ENCODE results near the gene SLC10A7.

Gene SLC10A7

GRCh38 chr4:146439999-146440398, 81.7 kb downstream of the SLC10A7 start:
- no peak for DNase-seq

DNA sequence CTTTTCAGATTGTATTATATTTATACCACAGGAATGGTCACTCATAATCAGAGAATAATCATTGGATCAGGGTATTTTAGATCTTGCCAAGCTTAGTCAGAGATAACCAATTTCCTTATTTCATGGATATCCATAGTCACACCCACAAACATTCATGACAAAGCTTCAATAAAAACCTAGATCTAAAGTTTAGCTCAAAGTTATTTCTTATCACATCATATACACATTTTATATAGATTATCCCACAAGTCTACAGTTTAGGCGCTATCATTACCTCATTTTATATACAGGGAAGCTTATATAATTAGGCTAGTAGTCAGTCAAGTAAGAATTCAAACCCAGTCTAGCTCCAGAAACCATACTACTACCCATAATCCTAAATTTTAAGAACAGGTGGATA, 82.3 kb downstream of the SLC10A7 start:
- no peak for DNase-seq

- DNase-seq, result no peak
Observed at GRCh38 chr4:146437778-146438177, 84.0 kb downstream of the SLC10A7 start.

GRCh38 chr4:146436423-146437162, 85.1 kb downstream of the SLC10A7 start:
- DNase-seq, result no peak

- no peak for DNase-seq
Observed at GRCh38 chr4:146435962-146436361, 85.8 kb downstream of the SLC10A7 start.

- DNase-seq, result no peak
Observed at GRCh38 chr4:146432065-146432464, 89.7 kb downstream of the SLC10A7 start.

- no peak for DNase-seq
Observed at GRCh38 chr4:146428298-146428697, 93.4 kb downstream of the SLC10A7 start.

GRCh38 chr4:146417822-146418221, 103.9 kb downstream of the SLC10A7 start:
- no peak for DNase-seq

DNA sequence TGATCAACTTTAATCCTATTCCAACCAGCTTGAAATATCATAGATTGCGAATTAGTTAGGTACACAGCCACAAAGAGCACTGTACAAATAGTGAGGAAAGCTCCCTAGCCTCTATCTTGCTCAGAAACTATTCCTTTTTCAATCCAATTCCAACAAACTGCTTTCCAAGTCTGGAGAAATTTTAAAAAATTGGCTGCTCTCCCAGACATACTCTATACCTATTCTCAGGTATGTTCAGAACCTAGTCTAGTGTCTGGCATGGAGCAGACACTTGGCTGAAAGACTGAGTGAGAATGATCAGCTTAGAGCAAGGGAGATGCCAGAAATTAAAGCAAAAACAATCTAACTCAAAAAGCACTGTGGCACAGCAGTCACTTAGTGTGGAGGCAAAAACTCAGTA, 105.9 kb downstream of the SLC10A7 start:
- no peak for DNase-seq

DNA sequence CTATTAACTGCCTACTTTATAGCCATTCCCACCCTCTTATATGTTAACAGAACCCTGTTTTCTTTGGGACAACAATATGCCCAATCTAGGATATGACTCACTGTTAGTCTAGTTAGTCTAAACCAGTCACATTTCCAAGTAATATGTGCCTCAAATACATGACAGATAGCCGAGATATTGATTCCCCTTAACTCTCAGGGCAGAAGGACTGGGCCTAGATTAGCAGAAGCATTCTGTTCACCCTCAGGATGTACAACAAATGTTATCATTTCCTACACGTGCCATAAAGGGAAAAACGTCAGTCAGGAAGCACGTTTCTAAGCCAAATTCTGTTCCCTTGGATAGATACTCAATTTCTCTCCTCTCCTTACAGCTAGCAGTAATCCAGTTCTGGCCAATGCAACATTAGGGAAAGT, 114.1 kb downstream of the SLC10A7 start:
- DNase-seq, result no peak

GRCh38 chr4:146407257-146407656, 114.5 kb downstream of the SLC10A7 start:
- DNase-seq, result no peak

- no peak for DNase-seq
Observed at GRCh38 chr4:146401274-146401673, 120.5 kb downstream of the SLC10A7 start.

- DNase-seq, result no peak
Observed at GRCh38 chr4:146398896-146399445, 122.8 kb downstream of the SLC10A7 start.

- DNase-seq, result no peak
Observed at GRCh38 chr4:146398404-146398803, 123.3 kb downstream of the SLC10A7 start.

GRCh38 chr4:146389561-146389960, 132.2 kb downstream of the SLC10A7 start:
- no peak for DNase-seq

GRCh38 chr4:146382194-146382593, 139.5 kb downstream of the SLC10A7 start:
- no peak for DNase-seq

GRCh38 chr4:146381263-146381872, 140.4 kb downstream of the SLC10A7 start:
- no peak for DNase-seq

GRCh38 chr4:146379744-146380143, 142.0 kb downstream of the SLC10A7 start:
- no peak for DNase-seq

DNA sequence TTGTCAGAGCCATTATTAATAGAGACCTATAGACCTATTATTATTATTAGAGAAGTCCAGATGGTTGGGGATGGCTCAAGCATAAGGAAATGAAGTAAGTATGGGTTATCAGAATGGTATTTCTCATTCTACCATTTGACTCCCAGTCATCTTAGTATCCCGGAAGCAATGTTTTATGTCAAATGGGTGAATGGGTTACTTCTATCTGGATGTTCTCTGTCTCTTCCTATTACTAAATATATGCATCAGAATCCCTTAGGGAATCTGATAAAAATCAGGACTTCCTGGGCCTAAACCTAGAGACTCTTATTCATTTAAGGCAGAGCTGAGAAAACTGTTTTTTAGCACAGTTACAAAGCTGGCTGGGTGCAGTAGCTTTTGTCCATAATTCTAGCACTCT, 149.9 kb downstream of the SLC10A7 start:
- DNase-seq, result no peak

- DNase-seq, result no peak
Observed at GRCh38 chr4:146370841-146371240, 150.9 kb downstream of the SLC10A7 start.

- DNase-seq, result no peak
Observed at GRCh38 chr4:146369446-146369845, 152.3 kb downstream of the SLC10A7 start.

DNA sequence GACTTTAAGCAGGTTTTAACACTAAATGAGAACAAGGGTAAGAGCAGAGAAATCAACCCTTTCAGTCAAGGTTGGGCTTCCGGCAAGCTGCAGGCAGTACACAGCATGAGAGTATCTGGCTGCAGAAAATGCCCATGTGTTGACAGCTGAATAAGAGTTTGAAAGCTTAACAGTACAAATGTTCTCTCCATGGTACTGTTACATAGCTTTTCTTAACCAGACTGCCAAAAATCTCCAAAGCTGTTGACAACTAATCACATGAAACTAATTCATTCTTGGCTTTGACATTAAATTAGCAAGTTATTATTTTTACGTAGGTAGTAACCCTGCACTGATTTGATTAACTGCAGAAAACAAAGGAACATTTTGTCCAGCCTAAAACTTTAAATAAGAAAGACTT, 153.5 kb downstream of the SLC10A7 start:
- no peak for DNase-seq

- DNase-seq, result no peak
Observed at GRCh38 chr4:146367347-146367746, 154.4 kb downstream of the SLC10A7 start.

DNA sequence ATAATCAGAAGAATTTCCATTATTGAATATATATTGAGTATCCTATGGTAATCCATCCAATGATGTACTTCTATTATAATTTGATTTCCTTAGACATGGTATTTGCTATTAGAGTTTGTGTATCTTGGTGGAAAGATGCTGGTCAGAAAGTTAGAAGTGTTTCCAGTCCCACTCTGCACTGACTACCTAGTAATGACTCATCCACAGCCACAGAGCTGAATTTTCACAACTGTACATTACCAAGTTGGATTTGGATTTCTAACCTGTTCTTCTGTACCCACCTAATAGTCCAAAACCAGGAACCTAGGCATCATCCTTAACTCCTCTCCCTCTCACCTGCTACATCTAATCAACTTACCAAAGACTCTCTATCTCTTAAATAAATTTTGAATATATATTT, 162.0 kb downstream of the SLC10A7 start:
- no peak for DNase-seq
